NCI-H187 treated with DMSO at 0.1 percent for 48 hours (cell line): ENCODE measurements around the gene ATP11A.

Experiments used
- DNase-seq: peaks from one replicate; lab custom pipeline; 2025; lab: John Stamatoyannopoulos, UW

ATP11A gene

GRCh38 chr13:112894673-112895481 lies 205.0 kb downstream of the ATP11A start:
- no peak for DNase-seq

- peak; percentile 93 for DNase-seq
Observed at GRCh38 chr13:112895521-112896465, 206.0 kb downstream of the ATP11A start.

- no peak for DNase-seq
Observed at GRCh38 chr13:112896736-112897602, 207.1 kb downstream of the ATP11A start.

GRCh38 chr13:112897603-112897955 lies 207.7 kb downstream of the ATP11A start:
- no peak for DNase-seq

GRCh38 chr13:112897956-112898620 lies 208.2 kb downstream of the ATP11A start:
- DNase-seq, result no peak

- DNase-seq, result no peak
Observed at GRCh38 chr13:112898621-112899280, 208.9 kb downstream of the ATP11A start.

GRCh38 chr13:112899281-112900225 lies 209.7 kb downstream of the ATP11A start:
- DNase-seq, result no peak

- no peak for DNase-seq
Observed at GRCh38 chr13:112900226-112900600, 210.4 kb downstream of the ATP11A start.

- DNase-seq, result no peak
Observed at GRCh38 chr13:112900691-112901091, 210.9 kb downstream of the ATP11A start.

GRCh38 chr13:112902101-112902651 lies 212.3 kb downstream of the ATP11A start:
- DNase-seq, result no peak

GRCh38 chr13:112902669-112903068 lies 212.8 kb downstream of the ATP11A start:
- DNase-seq, result no peak

- DNase-seq, result no peak
Observed at GRCh38 chr13:112903071-112903577, 213.3 kb downstream of the ATP11A start.

GRCh38 chr13:112903606-112904195 lies 213.9 kb downstream of the ATP11A start:
- DNase-seq, result peak; percentile 88

GRCh38 chr13:112904436-112904960 lies 214.7 kb downstream of the ATP11A start:
- no peak for DNase-seq

- DNase-seq, result no peak
Observed at GRCh38 chr13:112905086-112905485, 215.2 kb downstream of the ATP11A start.

GRCh38 chr13:112905619-112905989 lies 215.8 kb downstream of the ATP11A start:
- DNase-seq, result no peak

GRCh38 chr13:112905990-112906641 lies 216.3 kb downstream of the ATP11A start:
- DNase-seq, result peak; percentile 65

GRCh38 chr13:112907286-112907685 lies 217.4 kb downstream of the ATP11A start:
- DNase-seq, result no peak
